ENCODE measurements around the gene RPL9.

GRCh38 chr4:39452153-39452859 lies 6.4 kb downstream of the RPL9 start:
- TF ChIP-seq CTCF (IDR thresholded peaks at IDR 0.05; ENCODE audit: insufficient read depth, low read length) (no peak), POLR2AphosphoS5 (IDR thresholded peaks at IDR 0.05; ENCODE audit: low read depth) (peak; percentile 3)
